GM23248 (cell line): ENCODE data around the gene RASSF1. TPM values are rescaled to one million over a fixed set of nuclear protein-coding genes. Genes with fewer than 3 reads are reported as not detected.

Experiments
- DNase-seq: peaks from one replicate; pipeline ENCODE4 v3.0.0-alpha.2; 2015
- H2AFZ ChIP-seq: fragments of 200-600 bp; sonication (generic); 2 replicates; pipeline ENCODE4 v1.6.1; 2016; ENCODE audit warnings: antibody characterized with exemption
- H3F3A ChIP-seq: fragments of 200-600 bp; sonication (generic); 2 replicates; pipeline ENCODE4 v1.6.1; 2016; ENCODE audit warnings: mild to moderate bottlenecking, antibody characterized with exemption, mixed run types; ENCODE audit not compliant: insufficient read depth
- H3K27ac ChIP-seq: fragments of 200-600 bp; sonication (generic); 2 replicates; pipeline ENCODE4 v1.5.1; 2016; ENCODE audit warnings: mild to moderate bottlenecking
- H3K27me3 ChIP-seq: fragments of 200-600 bp; sonication (generic); replicated peaks from 2 replicates; pipeline ENCODE4 v1.6.1; 2016; ENCODE audit warnings: mild to moderate bottlenecking; ENCODE audit not compliant: insufficient read depth
- H3K36me3 ChIP-seq: fragments of 200-600 bp; sonication (generic); 2 replicates; pipeline ENCODE4 v1.6.1; 2016; ENCODE audit warnings: low read depth, mild to moderate bottlenecking
- H3K4me1 ChIP-seq: fragments of 200-600 bp; sonication (generic); 2 replicates; pipeline ENCODE4 v1.6.1; 2016; ENCODE audit warnings: mild to moderate bottlenecking; ENCODE audit not compliant: insufficient read depth
- H3K4me2 ChIP-seq: fragments of 200-600 bp; sonication (generic); one replicate; pipeline ENCODE4 v1.6.1; 2016; ENCODE audit warnings: mild to moderate bottlenecking; ENCODE audit not compliant: unreplicated experiment
- H3K4me3 ChIP-seq: fragments of 200-600 bp; sonication (generic); 2 replicates; pipeline ENCODE4 v1.5.1; 2016; ENCODE audit warnings: mild to moderate bottlenecking
- H3K79me2 ChIP-seq: fragments of 200-600 bp; sonication (generic); 2 replicates; pipeline ENCODE4 v1.6.1; 2016; ENCODE audit warnings: mild to moderate bottlenecking; ENCODE audit not compliant: insufficient read depth
- H3K9ac ChIP-seq: fragments of 200-600 bp; sonication (generic); 2 replicates; pipeline ENCODE4 v1.6.1; 2016; ENCODE audit warnings: mild to moderate bottlenecking
- H3K9me2 ChIP-seq: fragments of 200-600 bp; sonication (generic); 2 replicates; pipeline ENCODE4 v1.6.1; 2016; ENCODE audit warnings: mixed run types, mild to moderate bottlenecking, moderate library complexity; ENCODE audit not compliant: insufficient read depth
- H3K9me3 ChIP-seq: fragments of 200-600 bp; sonication (generic); one replicate; pipeline ENCODE4 v1.6.1; 2017; ENCODE audit warnings: low read depth
- H4K20me1 ChIP-seq: fragments of 200-600 bp; sonication (generic); 2 replicates; pipeline ENCODE4 v1.6.0; 2016; ENCODE audit not compliant: insufficient read depth
- EZH2 ChIP-seq: fragments of 200-600 bp; sonication (generic); IDR thresholded peaks from 2 replicates; pipeline ENCODE4 v1.6.1; 2018; ENCODE audit warnings: antibody characterized with exemption, mild to moderate bottlenecking; ENCODE audit not compliant: insufficient read depth, poor library complexity, severe bottlenecking
- EZH2phosphoT487 ChIP-seq: fragments of 200-600 bp; sonication (generic); IDR thresholded peaks from 2 replicates; pipeline ENCODE4 v1.6.1; 2018; ENCODE audit warnings: antibody characterized with exemption, moderate library complexity, mild to moderate bottlenecking, low read depth; ENCODE audit not compliant: insufficient read depth
- WGBS, 2 experiments: methylation state at CpG; one replicate each; pipeline ENCODE4 v1.1.6; 2015 to 2017; ENCODE audit warnings: low lambda C conversion rate in 2 of 2, low coverage in 1 of 2; ENCODE audit errors: missing lambda C conversion rate in 2 of 2; 5-methylcytosine and 5-hydroxymethylcytosine counted together
- in situ Hi-C: fragments of 300-500 bp; cut with MboI; formaldehyde crosslinking; loops from 2 replicates; pipeline ENCODE4 v1.15.0; 2020
- polyA plus RNA-seq: library from polyadenylated mRNA; unstranded; fragments of >200 nt; fragmentation: Nextera tagmentation; extraction: Ambion mirVana; gene quantifications from 2 replicates; pipeline ENCODE4 v1.2.1, GENCODE V29; 2016
- total RNA-seq: library from RNA; depleted of rRNA; stranded (reverse); fragments of >200 nt; shearing (Covaris generic); gene quantifications from 2 replicates; pipeline ENCODE4 v1.2.3, GENCODE V29; 2014

Gene RASSF1
- total and polyA plus RNA-seq, 2 experiments from 2014 or later = 56.4 to 57.5 TPM

DNA sequence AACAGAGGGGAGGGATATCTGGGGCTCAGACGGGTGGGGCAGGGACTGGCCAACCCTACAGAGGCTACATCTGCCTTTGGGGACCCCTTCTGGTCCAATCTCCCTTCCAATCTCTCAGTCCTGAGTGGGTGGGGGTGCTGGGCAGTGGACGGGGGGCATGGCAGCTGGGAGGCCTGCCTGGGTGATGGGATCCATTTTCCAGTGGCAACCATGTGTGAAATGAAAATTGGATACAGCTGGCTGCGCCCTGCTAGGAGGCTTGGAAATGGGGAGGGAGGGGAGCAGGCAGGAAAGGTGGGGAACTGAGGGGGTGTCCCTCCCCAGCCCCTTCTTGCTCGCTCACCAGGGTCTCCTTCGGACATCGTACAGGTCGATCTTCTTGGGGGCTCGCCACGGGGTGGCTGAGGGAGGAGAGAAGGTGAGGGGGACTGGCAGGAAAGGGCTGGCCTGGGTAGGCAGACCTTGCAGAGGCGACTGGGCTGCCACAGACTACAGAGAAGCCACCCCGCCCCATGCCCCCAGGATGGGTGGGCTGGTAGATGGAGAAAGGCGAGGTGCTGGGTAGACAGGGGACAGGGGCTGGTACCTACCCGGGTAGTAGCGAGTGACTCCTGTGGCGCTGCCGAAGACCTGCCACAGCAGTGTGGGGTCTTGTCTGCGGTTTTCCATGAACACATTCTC is 39.9 kb upstream of the RASSF1 start:
- no peaks in the 10 kb centered on the region for H3F3A ChIP-seq
- H3K4me2 ChIP-seq = no peak overlapping the region
- H3K9me2 ChIP-seq = no peaks in the 10 kb centered on the region
- no peaks in the 10 kb centered on the region for H3K36me3 ChIP-seq
- in situ Hi-C loops = no loop called here
- DNase-seq = no peak
- 57 to 65% methylated on average over 12 to 17 of the region's 17 CpGs for WGBS, 2 experiments
- no peak for TF ChIP-seq EZH2phosphoT487
- no peak for TF ChIP-seq EZH2
- no peak overlapping the region for H2AFZ ChIP-seq
- no peak overlapping the region for H3K9ac ChIP-seq
- no peaks in the 10 kb centered on the region for H3K4me1 ChIP-seq
- H3K79me2 ChIP-seq = no peaks in the 10 kb centered on the region
- no peak overlapping the region for H3K4me3 ChIP-seq
- peaks cover 6% of the 10 kb centered on the region for H3K27me3 ChIP-seq
- no peaks in the 10 kb centered on the region for H4K20me1 ChIP-seq
- no peak overlapping the region for H3K27ac ChIP-seq
- H3K9me3 ChIP-seq = no peaks in the 10 kb centered on the region

DNA sequence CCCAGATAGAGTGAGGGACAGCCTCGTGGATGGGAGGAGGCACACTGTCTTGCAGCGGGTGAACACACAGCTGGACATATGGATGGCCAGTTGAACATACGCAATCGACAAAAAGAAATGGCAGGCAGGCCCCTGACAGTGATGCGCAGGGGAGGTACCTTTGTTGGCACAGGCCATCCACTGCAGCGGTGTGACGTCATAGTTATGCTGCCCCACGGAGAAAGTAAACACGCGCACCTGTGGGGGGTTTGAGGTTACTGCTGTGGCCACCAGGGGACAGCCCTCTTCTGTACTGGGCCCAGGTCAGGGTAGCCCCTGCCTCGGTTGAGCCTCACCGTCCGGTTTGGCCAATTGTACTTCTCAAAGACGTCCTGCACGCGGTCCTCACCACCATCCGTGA is 38.1 kb upstream of the RASSF1 start:
- no peak overlapping the region for H3K4me3 ChIP-seq
- H3K9me2 ChIP-seq = no peaks in the 10 kb centered on the region
- H3F3A ChIP-seq = no peaks in the 10 kb centered on the region
- no peak overlapping the region for H3K9ac ChIP-seq
- H3K36me3 ChIP-seq = no peaks in the 10 kb centered on the region
- H3K4me2 ChIP-seq = no peak overlapping the region
- no peak overlapping the region for H3K27ac ChIP-seq
- H2AFZ ChIP-seq = no peak overlapping the region
- H4K20me1 ChIP-seq = no peaks in the 10 kb centered on the region
- no peaks in the 10 kb centered on the region for H3K27me3 ChIP-seq
- no peaks in the 10 kb centered on the region for H3K79me2 ChIP-seq
- no peaks in the 10 kb centered on the region for H3K4me1 ChIP-seq
- WGBS, 2 experiments = 89 to 91% methylated on average over 17 of the region's 17 CpGs
- no peaks in the 10 kb centered on the region for H3K9me3 ChIP-seq
- no peak for DNase-seq
- TF ChIP-seq EZH2 = no peak
- TF ChIP-seq EZH2phosphoT487 = no peak
- in situ Hi-C loops = no loop called here

- Histone ChIP-seq H3K9ac (no peak overlapping the region), H4K20me1 (no peaks in the 10 kb centered on the region), H3K4me1 (no peaks in the 10 kb centered on the region), H3K27ac (no peak overlapping the region), H3K79me2 (no peaks in the 10 kb centered on the region), H3K9me2 (no peaks in the 10 kb centered on the region), H3K27me3 (no peaks in the 10 kb centered on the region), H3K36me3 (no peaks in the 10 kb centered on the region), H2AFZ (no peak overlapping the region), H3K4me2 (no peak overlapping the region), H3F3A (no peaks in the 10 kb centered on the region), H3K9me3 (no peaks in the 10 kb centered on the region), H3K4me3 (no peak overlapping the region)
- 53 to 54% methylated on average over 6 of the region's 6 CpGs for WGBS, 2 experiments
- TF ChIP-seq EZH2 (no peak), EZH2phosphoT487 (no peak)
- no peak for DNase-seq
- in situ Hi-C loops = no loop called here
These were observed 37.4 kb upstream of the RASSF1 start for GRCh38 chr3:50378024-50378423.

DNA sequence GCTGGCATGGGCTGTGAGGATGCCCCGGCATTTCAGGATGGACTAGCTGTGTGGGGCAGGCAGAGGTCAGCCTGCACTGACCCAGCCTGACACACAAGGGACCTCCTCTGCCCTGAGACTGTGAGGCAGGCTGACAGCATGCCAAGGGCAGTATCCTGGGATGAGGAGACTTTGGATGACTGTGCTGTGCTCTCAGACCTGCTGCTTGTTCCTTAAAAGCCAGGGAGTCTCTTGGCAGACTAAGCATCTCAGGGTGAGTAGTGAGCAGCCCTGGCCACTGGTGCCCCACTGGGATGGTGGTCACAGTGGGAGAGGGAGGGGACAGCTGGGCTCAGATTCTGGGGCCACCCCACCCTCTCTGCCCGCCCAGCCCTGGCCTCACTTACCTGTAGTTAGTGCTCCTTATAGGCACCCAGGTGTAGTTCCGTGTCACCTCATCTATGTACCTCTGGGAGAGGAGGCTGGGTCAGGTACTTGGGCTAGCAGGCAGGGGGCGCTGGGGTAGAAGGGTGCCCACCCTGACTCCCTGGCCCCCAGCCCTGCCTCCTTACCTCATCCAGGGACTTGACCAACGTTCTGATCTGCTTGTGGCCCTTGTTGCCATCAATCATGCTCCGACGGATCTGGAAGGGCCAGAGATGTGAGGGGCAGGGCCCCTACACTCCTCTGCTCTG is 34.8 kb upstream of the RASSF1 start:
- H3K4me1 ChIP-seq = no peaks in the 10 kb centered on the region
- 0 out of 2 replicates have a peak, but pooled peaks cover 6% of the 10 kb centered on the region for H3K27me3 ChIP-seq
- WGBS, 2 experiments = 57 to 59% methylated on average over 6 to 7 of the region's 7 CpGs
- no peaks in the 10 kb centered on the region for H4K20me1 ChIP-seq
- in situ Hi-C loops = no loop called here
- DNase-seq = peak; percentile 43
- no peak for TF ChIP-seq EZH2
- no peak for TF ChIP-seq EZH2phosphoT487
- no peaks in the 10 kb centered on the region for H3K9me2 ChIP-seq
- no peak overlapping the region for H3K27ac ChIP-seq
- no peaks in the 10 kb centered on the region for H3K9me3 ChIP-seq
- no peak overlapping the region for H3K9ac ChIP-seq
- H3K4me2 ChIP-seq = no peak overlapping the region
- no peaks in the 10 kb centered on the region for H3F3A ChIP-seq
- no peak overlapping the region for H3K4me3 ChIP-seq
- no peaks in the 10 kb centered on the region for H3K79me2 ChIP-seq
- H2AFZ ChIP-seq = no peak overlapping the region
- no peaks in the 10 kb centered on the region for H3K36me3 ChIP-seq
